HAP-1 (cell line): Measurements from ENCODE around the gene WFDC2.

Experiments used
- DNase-seq, 2 experiments: peaks; one replicate each; pipeline ENCODE4 v3.0.0-alpha.2; 2016 to 2020; ENCODE audit warnings: low spot score in 2 of 2
- H3K27me3 ChIP-seq: fragments of 250-450 bp; sonication (Bioruptor Pico); 2 replicates; pipeline ENCODE4 v1.5.1; 2020; ENCODE audit warnings: low read depth, mild to moderate bottlenecking, moderate library complexity
- H3K36me3 ChIP-seq: fragments of 250-450 bp; sonication (Bioruptor Pico); replicated peaks from 2 replicates; pipeline ENCODE4 v1.5.1; 2020; ENCODE audit warnings: mild to moderate bottlenecking
- H3K4me1 ChIP-seq: fragments of 250-450 bp; sonication (Bioruptor Pico); 2 replicates; pipeline ENCODE4 v1.5.1; 2020; ENCODE audit warnings: mild to moderate bottlenecking
- H3K4me3 ChIP-seq: fragments of 250-450 bp; sonication (Bioruptor Pico); 2 replicates; pipeline ENCODE4 v1.5.1; 2020; ENCODE audit warnings: mild to moderate bottlenecking, moderate library complexity
- H3K9me3 ChIP-seq: fragments of 250-450 bp; sonication (Bioruptor Pico); 2 replicates; pipeline ENCODE4 v1.5.1; 2020; ENCODE audit warnings: mild to moderate bottlenecking, moderate library complexity
- in situ Hi-C: fragments of 300-500 bp; cut with MboI; formaldehyde crosslinking; loops from 3 replicates; pipeline ENCODE4 v1.14.3; 2020; ENCODE audit warnings: low sequenced_read_pairs, inconsistent platforms, mixed read lengths

The WFDC2 gene

DNA sequence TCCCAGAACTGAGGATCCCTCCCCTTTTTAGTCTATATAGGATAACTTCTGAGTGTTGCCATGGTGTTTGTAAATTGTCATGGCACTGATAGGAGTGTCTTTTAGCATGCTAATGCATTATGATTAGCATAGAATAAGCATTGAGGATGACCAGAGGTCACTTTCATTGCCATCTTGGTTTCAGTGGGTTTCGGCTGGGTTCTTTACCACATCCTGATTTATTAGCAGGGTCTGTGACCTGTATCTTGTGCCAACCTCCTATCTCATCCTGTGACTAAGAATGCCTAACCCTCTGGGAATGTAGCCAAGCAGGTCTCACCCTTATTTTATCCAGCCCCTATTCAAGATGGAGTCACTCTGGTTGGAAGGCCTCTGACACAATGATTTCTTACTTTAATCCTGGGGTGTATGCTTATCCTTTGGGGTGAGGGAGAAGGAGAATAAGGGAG is 19.6 kb downstream of the WFDC2 start:
- DNase-seq, result no peak
- Histone ChIP-seq H3K4me3 (no peak overlapping the region), H3K27me3 (peaks cover 17% of the 10 kb centered on the region), H3K9me3 (no peaks in the 10 kb centered on the region), H3K4me1 (no peaks in the 10 kb centered on the region), H3K36me3 (no peaks in the 10 kb centered on the region)
- in situ Hi-C loops, result no loop called here

DNA sequence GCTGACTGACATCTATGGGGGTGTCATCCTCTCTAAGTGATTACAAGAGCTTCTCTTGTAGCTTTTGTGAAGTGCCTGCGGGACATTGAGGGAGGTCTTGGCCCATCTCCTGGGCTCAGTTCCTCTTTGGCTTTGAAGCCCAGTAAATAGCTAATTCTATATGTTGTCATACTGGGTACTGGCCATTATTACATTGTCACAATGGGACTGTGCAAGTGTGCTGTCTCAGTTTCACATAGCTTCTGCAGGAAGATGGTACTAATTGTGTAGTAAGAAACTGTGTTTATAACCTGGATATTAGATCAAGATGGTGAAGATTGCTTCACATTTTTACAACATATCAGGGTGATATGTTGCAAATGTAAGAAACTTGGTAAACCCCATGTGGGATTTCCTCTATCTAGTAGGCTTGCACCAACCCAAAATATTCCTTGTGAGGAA is 26.0 kb downstream of the WFDC2 start:
- in situ Hi-C loops, result no loop called here
- Histone ChIP-seq H3K9me3 (no peaks in the 10 kb centered on the region), H3K36me3 (no peaks in the 10 kb centered on the region), H3K27me3 (peaks cover 21% of the 10 kb centered on the region), H3K4me3 (no peak overlapping the region), H3K4me1 (no peaks in the 10 kb centered on the region)
- DNase-seq, result no peak

DNA sequence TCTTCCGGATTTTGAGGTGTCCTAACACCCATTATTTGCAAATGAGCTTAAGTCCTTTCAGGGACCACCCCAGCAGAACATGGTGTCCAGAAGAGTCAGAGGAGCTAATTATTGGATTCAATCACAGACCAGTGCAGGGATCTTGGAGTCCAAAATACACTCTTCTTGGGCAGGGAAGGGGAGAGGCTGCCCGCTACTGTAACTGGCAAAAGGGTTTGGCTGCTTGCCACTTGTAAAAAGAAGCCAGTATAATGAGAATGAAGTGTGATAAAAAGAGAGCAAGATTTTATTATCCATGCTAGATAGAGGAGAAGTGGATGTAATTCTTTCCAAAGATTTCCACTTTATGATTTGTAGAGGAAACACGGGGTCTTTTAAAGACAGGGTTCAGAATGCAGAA is 26.6 kb downstream of the WFDC2 start:
- Histone ChIP-seq H3K4me3 (no peak overlapping the region), H3K9me3 (no peaks in the 10 kb centered on the region), H3K36me3 (no peaks in the 10 kb centered on the region), H3K27me3 (peaks cover 24% of the 10 kb centered on the region), H3K4me1 (no peaks in the 10 kb centered on the region)
- no peak for DNase-seq
- in situ Hi-C loops, result no loop called here

DNA sequence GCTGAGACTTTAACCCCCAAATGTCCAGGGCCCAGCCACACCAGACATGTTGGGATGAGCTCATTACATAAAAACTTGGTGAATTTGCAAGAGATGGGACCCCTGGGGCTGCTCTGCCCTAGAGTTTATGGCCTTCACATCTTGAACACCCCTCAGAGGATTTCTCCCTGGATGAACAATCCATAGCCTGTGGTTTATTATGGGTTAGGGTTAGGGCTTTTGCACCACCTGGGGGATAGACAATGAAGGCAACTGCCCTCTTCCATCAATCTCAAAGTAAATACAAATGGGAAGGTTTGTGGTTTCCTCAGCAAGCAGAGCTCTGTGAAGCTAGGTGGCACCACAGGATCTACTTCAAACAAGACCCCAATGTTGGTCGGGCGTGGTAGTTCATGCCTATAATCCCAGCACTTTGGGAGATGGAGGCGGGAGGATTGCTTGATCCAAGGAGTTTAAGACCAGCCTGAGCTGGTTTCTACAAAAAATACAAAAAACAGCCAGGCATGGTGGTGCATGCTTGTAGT is 28.5 kb downstream of the WFDC2 start:
- Histone ChIP-seq H3K27me3 (peaks cover 29% of the 10 kb centered on the region), H3K36me3 (no peaks in the 10 kb centered on the region), H3K9me3 (no peaks in the 10 kb centered on the region), H3K4me3 (no peak overlapping the region), H3K4me1 (no peaks in the 10 kb centered on the region)
- in situ Hi-C loops, result no loop called here
- DNase-seq, result no peak

DNA sequence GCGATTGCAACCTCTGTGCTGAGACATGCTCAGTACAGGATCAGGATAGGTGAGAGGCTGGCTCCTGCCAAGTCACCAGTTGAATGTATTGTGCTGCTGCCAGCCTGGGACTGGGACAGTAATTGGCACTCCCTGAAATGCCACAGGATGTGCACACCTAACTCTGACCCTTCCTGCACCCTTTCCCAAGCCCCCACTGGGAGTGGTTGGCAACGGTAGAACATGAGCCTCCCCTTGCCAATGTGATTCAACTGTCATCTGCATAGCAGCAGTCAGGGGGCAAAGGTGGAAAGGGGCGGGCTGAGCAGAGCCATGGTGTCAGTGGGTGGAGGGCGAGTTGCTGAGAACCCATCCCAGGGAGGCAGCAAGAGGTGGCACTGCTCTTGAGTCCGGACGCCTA is 30.5 kb downstream of the WFDC2 start:
- H3K27me3 ChIP-seq, result peaks cover 29% of the 10 kb centered on the region
- H3K9me3 ChIP-seq, result no peaks in the 10 kb centered on the region
- H3K36me3 ChIP-seq, result no peaks in the 10 kb centered on the region
- no peak overlapping the region for H3K4me3 ChIP-seq
- in situ Hi-C loops, result no loop called here
- no peaks in the 10 kb centered on the region for H3K4me1 ChIP-seq
- DNase-seq, result no peak

DNA sequence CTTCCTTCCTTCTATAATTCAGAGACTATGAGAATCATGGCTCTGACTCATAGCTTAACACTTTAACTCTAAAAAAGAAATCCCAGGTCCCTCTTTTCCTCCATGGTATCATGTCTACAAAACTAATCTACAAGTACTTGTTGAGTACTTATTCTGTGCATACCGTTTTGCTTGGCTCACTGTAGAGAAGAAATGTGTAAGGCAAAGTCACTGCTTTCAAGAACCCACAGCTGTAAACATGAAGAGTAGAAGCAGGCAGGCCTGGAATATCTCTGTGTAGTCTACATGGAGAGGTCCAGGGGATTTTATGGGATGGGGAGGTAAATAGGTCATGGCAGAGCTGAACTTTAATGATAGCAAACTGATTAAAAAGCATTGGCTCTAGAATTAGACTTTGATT is 32.0 kb downstream of the WFDC2 start:
- H3K36me3 ChIP-seq, result no peaks in the 10 kb centered on the region
- H3K4me1 ChIP-seq, result no peaks in the 10 kb centered on the region
- no peaks in the 10 kb centered on the region for H3K9me3 ChIP-seq
- no peak overlapping the region for H3K4me3 ChIP-seq
- DNase-seq, result no peak
- in situ Hi-C loops, result no loop called here
- H3K27me3 ChIP-seq, result peaks cover 18% of the 10 kb centered on the region

DNA sequence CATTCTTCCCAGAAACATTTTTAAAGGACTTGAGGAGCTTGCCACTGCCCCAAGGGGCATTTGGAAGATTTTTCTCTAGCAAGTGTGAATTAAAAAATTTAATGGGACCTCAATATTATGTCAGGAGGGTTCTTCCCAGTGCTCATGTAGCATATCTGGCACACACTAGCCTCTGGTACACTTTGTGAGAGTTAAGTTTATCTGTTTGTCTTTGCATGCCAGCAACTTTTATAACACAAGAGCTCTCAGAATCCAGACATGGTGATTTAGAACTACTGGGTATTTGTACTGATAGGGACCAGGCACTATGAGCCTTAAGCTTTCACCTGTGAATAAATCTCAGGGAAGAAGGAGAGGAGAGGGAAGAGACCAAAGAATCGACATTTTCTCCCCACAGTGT is 33.0 kb downstream of the WFDC2 start:
- Histone ChIP-seq H3K4me3 (no peak overlapping the region), H3K9me3 (no peaks in the 10 kb centered on the region), H3K36me3 (no peaks in the 10 kb centered on the region), H3K27me3 (peaks cover 14% of the 10 kb centered on the region), H3K4me1 (no peaks in the 10 kb centered on the region)
- no peak for DNase-seq
- in situ Hi-C loops, result no loop called here

DNA sequence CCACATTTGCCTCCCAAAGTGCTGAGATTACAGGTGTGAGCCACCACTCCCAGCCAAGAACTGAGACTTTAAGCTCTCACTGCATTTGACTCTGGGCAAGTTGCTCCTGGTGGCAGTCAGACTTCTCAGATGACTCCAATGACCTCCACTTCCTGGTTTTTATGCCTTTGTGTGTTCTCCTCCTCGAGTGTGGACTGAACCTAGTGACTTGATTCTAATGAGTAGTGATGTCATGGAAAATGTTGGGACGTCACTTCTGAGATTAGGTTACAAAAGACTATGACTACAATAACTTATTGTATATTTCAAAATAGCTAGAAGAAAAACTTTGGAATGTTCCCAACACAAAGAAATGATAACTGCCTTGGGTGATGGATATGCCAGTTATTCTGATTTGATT is 33.9 kb downstream of the WFDC2 start:
- in situ Hi-C loops, result no loop called here
- Histone ChIP-seq H3K4me3 (no peak overlapping the region), H3K36me3 (no peaks in the 10 kb centered on the region), H3K27me3 (peaks cover 14% of the 10 kb centered on the region), H3K9me3 (no peaks in the 10 kb centered on the region), H3K4me1 (no peaks in the 10 kb centered on the region)
- DNase-seq, result no peak

DNA sequence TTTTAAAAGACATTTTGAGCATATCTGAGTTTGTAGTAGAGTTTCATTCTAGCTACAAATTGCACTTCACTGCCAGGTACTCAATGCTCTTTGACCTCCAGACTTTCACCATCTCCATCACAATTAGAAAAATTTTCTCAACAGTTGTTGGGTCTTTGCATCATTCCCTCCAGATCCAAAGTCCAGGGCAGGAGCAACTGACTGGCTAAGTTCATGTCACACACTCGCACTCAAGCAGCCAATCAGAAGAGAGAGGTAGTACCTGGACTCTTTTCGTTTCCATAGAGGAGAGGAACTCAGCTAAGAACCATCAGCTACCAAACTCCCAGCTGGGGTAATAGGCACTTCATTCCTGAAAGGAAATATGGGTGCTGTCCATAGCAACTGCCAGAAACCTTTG is 36.8 kb downstream of the WFDC2 start:
- peaks cover 10% of the 10 kb centered on the region; the same call in 1 of the 2 replicates for H3K27me3 ChIP-seq
- in situ Hi-C loops, result no loop called here
- H3K9me3 ChIP-seq, result no peaks in the 10 kb centered on the region
- H3K4me3 ChIP-seq, result no peak overlapping the region
- H3K36me3 ChIP-seq, result no peaks in the 10 kb centered on the region
- DNase-seq, result no peak
- no peaks in the 10 kb centered on the region for H3K4me1 ChIP-seq

DNA sequence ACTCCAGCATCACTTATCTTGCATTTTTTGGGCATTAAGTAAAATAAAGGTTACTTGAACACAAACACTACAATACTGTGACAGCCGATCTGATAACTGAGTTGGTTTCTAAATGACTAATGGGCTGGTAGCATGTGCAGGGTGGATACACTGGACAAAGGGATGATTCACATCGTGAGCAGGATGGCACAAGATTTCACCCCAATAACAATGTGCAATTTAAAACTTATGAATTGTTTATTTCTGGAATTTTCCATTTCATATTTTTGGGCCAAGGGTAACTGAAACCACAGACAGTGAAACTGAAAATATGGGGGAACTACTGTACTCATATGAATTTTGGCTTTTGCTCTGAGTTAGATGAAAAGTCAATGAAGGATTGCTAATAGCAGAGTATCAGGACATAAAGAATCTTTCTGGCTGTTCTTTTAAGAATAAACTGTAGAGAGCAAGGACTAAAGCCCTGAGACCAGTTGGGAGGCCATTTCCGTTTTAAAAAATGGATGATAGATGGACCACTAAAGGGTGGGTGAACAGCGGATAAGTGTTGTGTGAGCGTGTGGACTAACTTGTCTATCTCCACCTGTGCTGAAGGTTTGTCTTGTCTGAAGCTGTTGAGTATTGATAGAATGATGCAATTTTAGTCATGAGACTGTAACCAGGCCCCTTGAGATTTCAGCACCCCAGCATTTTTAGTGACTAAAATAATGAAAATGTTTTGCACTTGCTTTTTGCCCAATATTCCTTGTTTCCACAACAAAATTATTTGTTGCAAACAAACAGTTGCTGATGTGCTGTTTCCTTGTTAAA is 37.7 kb downstream of the WFDC2 start:
- no peaks in the 10 kb centered on the region for H3K9me3 ChIP-seq
- no peaks in the 10 kb centered on the region for H3K36me3 ChIP-seq
- H3K27me3 ChIP-seq, result 0 out of 2 replicates have a peak, but pooled peaks cover 5% of the 10 kb centered on the region
- in situ Hi-C loops, result no loop called here
- H3K4me1 ChIP-seq, result no peaks in the 10 kb centered on the region
- no peak for DNase-seq
- H3K4me3 ChIP-seq, result no peak overlapping the region

DNA sequence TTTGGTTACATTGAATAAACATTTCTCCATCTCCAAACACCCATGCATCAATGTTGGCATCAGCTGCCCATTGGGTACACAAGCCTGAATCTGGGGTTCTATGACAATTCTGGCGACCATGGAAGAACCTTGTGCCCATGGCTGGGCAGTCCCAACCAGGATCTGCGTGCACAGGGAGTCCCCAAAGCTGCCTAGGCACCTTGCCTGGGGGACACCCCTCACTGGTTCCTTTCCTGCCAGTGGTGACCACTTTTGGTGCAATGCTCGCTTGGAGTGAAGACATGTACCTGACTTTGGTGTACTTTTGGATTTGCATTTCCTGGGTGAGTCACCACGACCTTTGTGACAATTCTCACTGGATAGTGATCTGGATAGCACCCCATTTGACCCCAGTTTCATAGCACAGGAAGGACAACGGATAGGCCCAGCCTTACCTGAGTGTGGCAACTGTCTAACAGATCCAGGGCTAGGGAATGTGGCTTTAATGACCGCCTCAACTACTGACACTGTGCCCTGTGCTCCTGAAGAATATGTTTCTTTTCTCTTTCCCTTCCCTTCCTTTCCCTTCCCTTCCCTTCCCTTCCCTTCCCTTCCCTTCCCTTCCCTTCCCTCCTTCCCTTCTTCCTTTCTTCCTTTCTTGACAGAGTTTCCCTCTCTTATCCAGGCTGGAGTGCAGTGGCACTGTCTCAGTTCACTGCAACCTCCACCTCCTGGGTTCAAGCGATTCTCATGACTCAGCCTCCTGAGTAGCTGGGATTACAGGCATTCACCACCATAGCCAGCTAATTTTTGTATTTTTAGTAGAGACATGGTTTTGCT is 38.7 kb downstream of the WFDC2 start:
- Histone ChIP-seq H3K27me3 (0 out of 2 replicates have a peak, but pooled peaks cover 5% of the 10 kb centered on the region), H3K4me1 (no peaks in the 10 kb centered on the region), H3K9me3 (no peaks in the 10 kb centered on the region), H3K36me3 (no peaks in the 10 kb centered on the region), H3K4me3 (no peak overlapping the region)
- in situ Hi-C loops, result no loop called here
- no peak for DNase-seq

DNA sequence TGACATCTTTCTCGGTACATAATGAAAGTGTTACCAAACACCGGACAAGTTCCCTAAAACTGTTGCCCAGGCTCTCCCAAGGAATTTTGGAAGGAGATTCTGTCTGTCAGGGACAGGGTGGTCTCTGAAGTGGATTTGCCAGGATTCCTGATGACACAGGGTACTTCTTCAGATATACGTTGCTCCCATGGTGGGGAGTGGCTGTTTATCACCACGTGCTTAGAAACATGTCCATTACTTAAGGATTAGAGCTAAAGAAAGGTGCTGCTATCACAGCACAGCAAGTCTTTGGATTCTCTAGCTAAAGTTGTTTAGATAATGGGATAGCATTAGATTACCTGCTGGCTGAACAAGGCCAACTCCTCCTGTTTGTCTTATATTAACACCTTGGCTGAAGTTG is 39.5 kb downstream of the WFDC2 start:
- no peaks in the 10 kb centered on the region for H3K9me3 ChIP-seq
- H3K27me3 ChIP-seq, result 0 out of 2 replicates have a peak, but pooled peaks cover 5% of the 10 kb centered on the region
- H3K36me3 ChIP-seq, result no peaks in the 10 kb centered on the region
- no peaks in the 10 kb centered on the region for H3K4me1 ChIP-seq
- in situ Hi-C loops, result no loop called here
- no peak for DNase-seq
- H3K4me3 ChIP-seq, result no peak overlapping the region

DNA sequence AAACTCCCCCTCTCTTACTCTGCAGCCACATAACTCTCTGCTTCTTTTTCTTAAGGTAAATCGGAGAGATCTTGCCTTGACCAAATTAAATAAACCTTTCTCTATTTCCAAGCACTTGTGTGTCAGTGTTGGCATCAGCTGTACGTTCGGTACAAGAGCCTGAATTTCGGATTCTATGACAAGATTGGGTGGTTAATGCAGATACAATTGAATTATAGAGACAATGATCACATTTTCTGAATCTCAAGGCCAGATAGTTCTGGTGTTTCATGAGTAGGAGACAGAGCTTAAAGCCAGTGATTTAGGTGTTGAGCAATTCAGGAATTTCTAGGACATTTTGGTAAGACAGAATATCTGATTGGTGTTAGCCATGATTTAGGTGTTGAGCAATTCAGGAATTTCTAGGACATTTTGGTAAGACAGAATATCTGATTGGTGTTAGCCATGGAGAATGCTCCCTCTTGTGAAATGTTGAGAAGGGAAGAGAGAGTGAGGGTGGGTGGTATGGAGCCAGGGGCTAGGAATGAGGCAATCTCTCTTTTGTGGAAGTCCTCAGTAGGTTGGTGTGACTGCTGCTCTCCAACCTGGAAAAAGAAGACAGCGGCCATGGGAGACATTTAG is 40.8 kb downstream of the WFDC2 start:
- in situ Hi-C loops, result no loop called here

More for the DNA sequence above, 40.8 kb downstream of the WFDC2 start:
- no peaks in the 10 kb centered on the region for H3K36me3 ChIP-seq
- 0 out of 2 replicates have a peak, but pooled peaks cover 5% of the 10 kb centered on the region for H3K27me3 ChIP-seq
- no peak overlapping the region for H3K4me3 ChIP-seq
- no peaks in the 10 kb centered on the region for H3K9me3 ChIP-seq
- no peak for DNase-seq
- H3K4me1 ChIP-seq, result no peaks in the 10 kb centered on the region
